GM19463 (cell line): ENCODE data around the gene GPX1.
"Not testable (repeated sequence)": the region's sequence is repeated elsewhere in the genome, so short reads cannot be mapped to it uniquely, and the experiment has no call there.

Source experiments
- ATAC-seq: cut with Tn5 transposase; IDR thresholded peaks from one replicate; pipeline ENCODE4 v1.9.1; 2021; ENCODE audit warnings: mild to moderate bottlenecking, moderate library complexity; ENCODE audit not compliant: unreplicated experiment

The GPX1 gene

DNA sequence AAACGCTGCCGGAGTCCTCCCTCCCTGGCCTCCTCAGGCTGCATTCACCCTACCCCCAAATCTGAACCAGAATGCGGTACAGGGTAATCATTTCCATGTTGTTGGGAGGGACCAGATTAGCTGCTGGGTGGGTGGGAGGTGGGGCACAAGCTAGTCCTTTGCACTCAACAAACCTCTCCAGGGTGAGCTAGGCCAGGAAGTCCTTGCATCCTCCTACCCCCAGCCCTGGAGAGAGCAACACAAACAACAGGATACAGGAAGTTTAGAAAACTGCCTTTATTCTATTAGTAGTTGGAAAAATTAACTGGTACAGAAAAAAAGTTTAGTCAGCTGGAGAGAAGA lies 702 bp upstream of the GPX1 start:
- peak; percentile 16 for ATAC-seq

DNA sequence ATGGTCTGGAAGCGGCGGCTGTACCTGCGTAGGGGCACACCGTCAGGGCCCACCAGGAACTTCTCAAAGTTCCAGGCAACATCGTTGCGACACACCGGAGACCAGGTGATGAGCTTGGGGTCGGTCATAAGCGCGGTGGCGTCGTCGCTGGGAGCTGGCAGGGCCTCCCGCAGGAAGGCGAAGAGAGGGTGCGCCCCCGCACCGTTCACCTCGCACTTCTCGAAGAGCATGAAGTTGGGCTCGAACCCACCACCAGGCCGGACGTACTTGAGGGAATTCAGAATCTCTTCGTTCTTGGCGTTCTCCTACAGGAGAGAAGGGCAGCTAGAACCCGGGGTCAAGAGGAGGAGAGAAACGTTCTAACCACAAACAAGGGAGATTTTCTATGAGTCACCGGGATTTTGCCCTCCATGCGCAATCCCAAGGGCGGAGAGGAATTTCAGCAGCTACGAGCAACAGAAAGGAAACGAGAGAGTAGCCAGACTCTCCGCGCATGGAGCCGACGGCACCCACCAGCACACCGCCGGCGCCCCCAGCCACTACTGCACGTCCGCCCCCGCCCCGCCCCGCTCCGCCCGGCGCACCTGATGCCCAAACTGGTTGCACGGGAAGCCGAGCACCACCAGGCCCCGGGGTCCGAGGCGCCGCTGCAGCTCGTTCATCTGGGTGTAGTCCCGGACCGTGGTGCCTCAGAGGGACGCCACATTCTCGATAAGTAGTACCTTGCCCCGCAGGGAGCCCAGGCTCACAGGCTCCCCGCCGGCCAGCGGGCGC lies 523 bp downstream of the GPX1 start:
- peak; percentile 24 for ATAC-seq

DNA sequence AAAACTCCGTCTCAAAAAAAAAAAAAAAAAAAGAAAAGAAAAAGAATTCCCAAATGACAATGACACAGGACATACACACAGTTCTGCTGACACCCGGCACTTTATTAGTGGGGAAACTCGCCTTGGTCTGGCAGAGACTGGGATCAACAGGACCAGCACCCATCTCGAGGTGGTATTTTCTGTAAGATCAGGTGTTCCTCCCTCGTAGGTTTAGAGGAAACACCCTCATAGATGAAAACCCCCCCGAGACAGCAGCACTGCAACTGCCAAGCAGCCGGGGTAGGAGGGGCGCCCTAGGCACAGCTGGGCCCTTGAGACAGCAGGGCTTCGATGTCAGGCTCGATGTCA lies 1.1 kb downstream of the GPX1 start:
- not testable (repeated sequence) for ATAC-seq

- ATAC-seq = no peak
Measured at GRCh38 chr3:49352890-49353421, 5.2 kb downstream of the GPX1 start.

DNA sequence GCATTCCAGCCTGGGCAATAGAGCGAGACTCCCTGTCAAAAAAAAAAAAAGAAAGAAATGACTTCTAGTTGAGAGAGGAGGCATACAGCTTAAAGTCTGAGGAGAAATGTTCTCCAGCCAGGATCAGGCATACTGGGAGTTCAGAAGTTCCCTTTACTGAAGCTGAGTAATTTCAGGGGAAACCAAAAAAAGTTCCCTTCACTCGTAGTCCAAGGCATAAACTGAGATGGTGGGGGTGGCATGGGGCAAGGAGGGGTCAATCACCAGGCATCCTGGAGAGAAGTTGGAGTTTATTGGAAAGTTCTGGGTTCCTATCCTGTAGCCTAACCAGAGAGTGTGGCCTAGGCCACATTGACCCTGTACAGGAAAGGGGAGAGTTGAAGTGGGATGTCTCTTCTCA lies 5.9 kb downstream of the GPX1 start:
- ATAC-seq = no peak

- ATAC-seq = no peak
Measured at GRCh38 chr3:49351521-49352011, 6.6 kb downstream of the GPX1 start.

DNA sequence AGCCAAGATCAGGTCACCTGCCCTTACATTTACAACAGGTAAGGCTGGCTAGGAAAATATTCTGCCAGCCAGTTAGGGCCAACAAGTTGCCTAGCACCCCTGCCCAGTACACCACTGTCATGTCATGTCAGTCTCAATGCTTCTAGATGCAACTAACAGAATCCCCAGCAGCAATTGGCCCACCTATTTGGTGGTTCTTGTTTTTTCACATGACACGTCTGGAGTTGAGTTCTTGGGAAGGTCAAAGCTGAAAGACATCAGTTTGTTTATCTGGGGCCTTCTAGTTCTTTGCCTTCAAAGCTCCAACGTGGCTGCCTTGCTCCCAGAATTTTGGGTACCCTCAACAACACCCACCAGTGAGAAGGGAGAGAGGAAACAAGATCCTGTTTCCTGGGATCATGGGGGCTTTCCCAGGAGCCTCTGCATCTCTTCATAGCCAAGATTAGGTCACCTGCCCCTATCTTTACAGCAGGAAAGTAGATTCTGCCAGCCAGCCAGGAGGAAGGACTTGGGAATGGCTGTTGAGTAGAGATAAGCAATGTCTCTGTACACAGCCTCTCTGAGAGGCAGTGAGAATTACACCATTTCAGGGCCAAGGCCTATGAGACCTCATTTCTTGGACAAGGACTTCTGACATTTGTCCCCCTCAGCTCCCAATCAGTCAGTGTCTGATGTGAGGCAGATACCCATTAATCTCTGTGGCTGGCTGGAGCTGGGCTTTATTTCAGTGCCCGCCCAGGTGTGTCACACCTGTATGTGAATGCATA lies 8.6 kb downstream of the GPX1 start:
- ATAC-seq = no peak

- ATAC-seq = not testable (repeated sequence)
Measured at GRCh38 chr3:49348361-49348760, 9.8 kb downstream of the GPX1 start.

- ATAC-seq = no peak
Measured at GRCh38 chr3:49346797-49347251, 11.3 kb downstream of the GPX1 start.

GRCh38 chr3:49343163-49343562 lies 15.0 kb downstream of the GPX1 start:
- no peak for ATAC-seq

GRCh38 chr3:49341996-49342395 lies 16.2 kb downstream of the GPX1 start:
- ATAC-seq = no peak

DNA sequence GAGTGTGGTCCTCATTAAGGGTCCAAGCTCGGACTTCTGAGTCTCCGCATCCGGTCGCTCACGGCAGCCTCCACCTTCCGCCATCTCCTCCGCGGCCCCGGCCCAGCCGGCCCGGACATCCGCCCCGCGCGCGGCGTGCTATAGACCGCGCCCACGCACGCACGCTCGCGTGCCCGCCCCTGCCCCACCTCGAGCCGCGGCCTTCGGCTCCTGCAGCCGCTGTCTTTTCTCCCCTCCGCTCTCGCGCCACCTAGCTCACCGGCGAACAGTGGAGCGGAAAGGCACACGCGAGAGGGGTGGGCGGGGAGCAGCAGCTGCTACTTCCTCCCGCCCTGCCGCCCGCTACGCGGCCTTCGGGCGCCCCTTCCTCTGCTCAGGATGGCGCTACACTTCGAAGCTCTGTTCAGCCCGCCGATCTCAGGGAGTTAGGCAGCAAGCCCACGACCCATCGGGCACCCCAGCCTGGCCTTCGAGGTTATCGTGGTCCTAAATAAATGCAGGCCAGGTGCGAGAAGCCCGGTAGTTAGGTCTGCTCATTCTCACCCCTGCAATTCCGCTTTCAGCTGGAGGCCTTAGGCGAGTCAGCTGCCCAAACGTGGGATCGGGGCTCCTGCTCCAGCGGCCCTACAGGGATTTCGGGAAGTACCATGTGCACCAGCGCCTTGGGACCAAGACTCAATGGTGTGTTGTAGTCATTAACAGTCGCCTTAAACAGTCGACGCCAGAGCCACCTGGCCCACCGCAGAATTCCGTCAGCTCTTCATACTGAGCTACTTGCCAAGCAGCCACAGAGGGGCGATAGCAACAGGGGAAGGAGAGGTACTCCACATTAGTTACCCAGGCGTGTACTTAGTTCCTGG lies 18.0 kb downstream of the GPX1 start, which contains the start of gene USP4:
Gene USP4, minus strand, starts transcription at position 113 of the 860 bp plus-strand sequence. Its CDS starts 29 bp downstream, at position 84.
- ATAC-seq = peak; percentile 86

DNA sequence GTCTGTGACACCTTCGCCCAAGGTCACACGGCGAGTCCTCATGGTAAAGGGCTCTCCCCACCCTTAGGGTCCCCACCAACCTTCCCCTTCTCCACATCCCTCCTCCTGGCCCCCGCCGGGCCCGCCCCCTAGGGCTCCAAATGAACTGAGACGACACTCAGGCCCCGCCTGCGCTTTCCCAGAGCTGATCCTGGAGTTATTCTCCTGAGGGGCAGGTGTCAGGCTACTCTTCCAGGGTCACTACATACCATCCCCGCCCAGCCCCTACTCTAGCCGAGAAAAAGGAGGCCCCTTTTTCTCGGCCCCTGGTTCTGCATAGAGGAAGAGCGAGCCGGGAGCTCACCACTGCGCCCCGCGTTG lies 18.6 kb downstream of the GPX1 start:
- peak; percentile 2 for ATAC-seq

GRCh38 chr3:49333916-49334633 lies 24.1 kb downstream of the GPX1 start:
- ATAC-seq = no peak

DNA sequence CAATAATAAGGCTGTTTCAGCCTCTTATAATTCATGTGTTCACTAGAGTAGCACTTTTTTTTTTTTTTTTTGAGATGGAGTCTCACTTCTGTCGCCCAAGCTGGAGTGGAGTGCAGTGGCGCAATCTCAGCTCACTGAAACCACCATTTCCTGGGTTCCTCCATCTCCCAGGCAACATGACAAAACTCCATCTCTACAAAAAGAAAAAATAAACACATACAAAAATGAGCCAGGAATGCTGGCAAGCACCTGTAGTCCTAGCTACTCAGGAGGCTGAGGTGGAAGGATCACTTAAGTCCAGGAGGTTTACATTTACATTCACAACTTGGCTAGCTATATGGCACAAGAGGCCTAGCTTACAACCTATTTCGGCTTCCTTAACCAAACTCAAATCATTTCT lies 25.1 kb downstream of the GPX1 start:
- ATAC-seq = no peak

DNA sequence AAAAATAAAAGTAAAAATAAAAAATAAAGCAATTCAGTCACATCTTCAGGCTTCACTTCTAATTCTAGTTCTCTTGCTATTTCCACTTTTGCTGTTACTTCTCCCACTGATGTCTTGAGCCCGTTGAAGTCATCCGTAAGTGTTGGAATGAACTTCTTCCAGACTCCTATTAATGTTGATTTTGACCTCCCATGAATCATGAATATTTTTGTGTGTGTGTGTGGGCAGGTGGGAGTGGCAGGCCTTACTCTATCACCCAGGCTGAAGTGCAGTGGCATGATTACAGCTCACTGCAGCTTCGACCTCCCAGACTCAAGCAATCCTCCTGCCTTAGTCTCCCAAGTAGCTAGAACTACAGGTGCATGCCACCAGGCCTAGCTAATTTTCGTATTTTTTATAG lies 29.0 kb downstream of the GPX1 start:
- no peak for ATAC-seq

DNA sequence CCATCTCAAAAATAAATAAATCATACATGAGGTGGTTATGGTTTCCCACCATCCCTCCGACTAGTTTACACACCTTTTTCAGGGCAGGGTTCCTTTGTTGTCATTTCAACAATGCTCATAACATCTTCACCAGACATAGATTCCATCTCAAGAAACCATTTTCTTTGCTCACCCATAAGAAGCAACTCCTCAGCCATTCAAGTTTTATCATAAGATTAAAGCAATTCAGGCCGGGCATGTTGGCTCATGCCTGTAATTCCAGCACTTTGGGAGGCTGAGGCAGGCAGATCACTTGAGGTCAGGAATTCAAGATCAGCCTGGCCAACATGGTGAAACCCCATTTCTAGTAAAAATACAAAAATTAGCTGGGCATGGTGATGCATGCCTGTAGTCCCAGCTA lies 29.8 kb downstream of the GPX1 start:
- ATAC-seq = not testable (repeated sequence)

GRCh38 chr3:49327485-49327884 lies 30.7 kb downstream of the GPX1 start:
- ATAC-seq = no peak

- no peak for ATAC-seq
Measured at GRCh38 chr3:49324768-49325167, 33.4 kb downstream of the GPX1 start.

- ATAC-seq = no peak
Measured at GRCh38 chr3:49316696-49317457, 41.3 kb downstream of the GPX1 start.
